ENCODE results near the gene FTO.

DNA sequence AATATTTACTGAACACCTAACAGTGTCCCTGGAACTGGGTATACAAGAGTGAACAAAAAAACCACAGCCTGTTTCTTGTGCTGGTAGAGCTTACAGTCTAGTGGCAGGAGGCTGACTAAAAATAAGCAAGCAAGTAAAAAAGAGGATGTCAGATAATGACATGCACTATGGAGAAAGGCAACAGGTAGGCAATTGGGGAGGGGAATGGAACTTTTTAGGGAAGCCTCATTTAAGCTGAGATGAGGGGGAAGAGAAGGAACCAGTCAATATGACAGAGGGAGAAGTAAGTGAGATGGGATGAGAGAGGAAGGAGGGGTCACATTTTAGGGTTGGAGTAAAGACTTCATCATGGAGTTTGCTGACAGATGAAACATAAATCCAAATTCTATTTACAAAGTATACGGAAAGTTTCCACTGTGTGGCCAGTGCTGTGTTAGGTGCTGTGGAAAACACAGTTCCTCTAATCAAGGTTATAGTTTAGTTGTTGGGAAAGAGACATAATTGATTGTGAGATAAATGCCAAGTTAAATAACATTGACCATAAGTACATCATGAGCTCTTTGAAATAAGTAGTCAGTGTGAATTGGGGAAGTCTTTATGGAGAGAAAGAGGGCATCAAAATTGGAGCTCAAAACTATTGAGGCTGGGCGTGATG, 251.4 kb downstream of the FTO start:
- TF ChIP-seq, protein P1, sequence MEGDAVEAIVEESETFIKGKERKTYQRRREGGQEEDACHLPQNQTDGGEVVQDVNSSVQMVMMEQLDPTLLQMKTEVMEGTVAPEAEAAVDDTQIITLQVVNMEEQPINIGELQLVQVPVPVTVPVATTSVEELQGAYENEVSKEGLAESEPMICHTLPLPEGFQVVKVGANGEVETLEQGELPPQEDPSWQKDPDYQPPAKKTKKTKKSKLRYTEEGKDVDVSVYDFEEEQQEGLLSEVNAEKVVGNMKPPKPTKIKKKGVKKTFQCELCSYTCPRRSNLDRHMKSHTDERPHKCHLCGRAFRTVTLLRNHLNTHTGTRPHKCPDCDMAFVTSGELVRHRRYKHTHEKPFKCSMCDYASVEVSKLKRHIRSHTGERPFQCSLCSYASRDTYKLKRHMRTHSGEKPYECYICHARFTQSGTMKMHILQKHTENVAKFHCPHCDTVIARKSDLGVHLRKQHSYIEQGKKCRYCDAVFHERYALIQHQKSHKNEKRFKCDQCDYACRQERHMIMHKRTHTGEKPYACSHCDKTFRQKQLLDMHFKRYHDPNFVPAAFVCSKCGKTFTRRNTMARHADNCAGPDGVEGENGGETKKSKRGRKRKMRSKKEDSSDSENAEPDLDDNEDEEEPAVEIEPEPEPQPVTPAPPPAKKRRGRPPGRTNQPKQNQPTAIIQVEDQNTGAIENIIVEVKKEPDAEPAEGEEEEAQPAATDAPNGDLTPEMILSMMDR (IDR thresholded peaks at IDR 0.05), result no peak
- TF ChIP-seq POLR2A (IDR thresholded peaks at IDR 0.05), result no peak
- no peak for TF ChIP-seq POLR2AphosphoS5 (IDR thresholded peaks at IDR 0.05)
